Chondrocyte (in vitro differentiated cells): ENCODE measurements around the gene DNASE1L2. TPM values are rescaled to one million over a fixed set of nuclear protein-coding genes. Genes with fewer than 3 reads are reported as not detected.

Source experiments
- DNase-seq: peaks from one replicate; pipeline ENCODE4 v3.0.0; 2021; ENCODE audit warnings: mixed read lengths, low spot score
- H3K27ac Mint-ChIP-seq: one replicate; pipeline ENCODE4 v1.8.0; 2021; ENCODE audit warnings: mild to moderate bottlenecking, moderate library complexity, mixed read lengths; ENCODE audit not compliant: unreplicated experiment
- H3K27me3 Mint-ChIP-seq: 2 replicates; pipeline ENCODE4 v1.8.0; 2021; ENCODE audit warnings: low read depth, mixed read lengths
- H3K36me3 Mint-ChIP-seq: 2 replicates; pipeline ENCODE4 v1.8.0; 2021; ENCODE audit warnings: low read depth, mixed read lengths
- H3K4me1 Mint-ChIP-seq: 2 replicates; pipeline ENCODE4 v1.8.0; 2021; ENCODE audit warnings: low read depth, mild to moderate bottlenecking, mixed read lengths
- H3K4me3 Mint-ChIP-seq: one replicate; pipeline ENCODE4 v1.8.0; 2021; ENCODE audit warnings: mild to moderate bottlenecking, moderate library complexity, mixed read lengths; ENCODE audit not compliant: unreplicated experiment
- H3K9me3 Mint-ChIP-seq: 2 replicates; pipeline ENCODE4 v1.8.0; 2021; ENCODE audit warnings: low read depth, mixed read lengths
- CTCF ChIP-seq: fragments of 200-600 bp; sonication (generic); IDR thresholded peaks from 2 replicates; pipeline ENCODE4 v1.5.0; 2021; ENCODE audit warnings: antibody characterized with exemption, mild to moderate bottlenecking, moderate library complexity
- total RNA-seq: library from RNA; stranded (reverse); gene quantifications from 3 replicates; pipeline ENCODE4 v1.2.1, GENCODE V29; 2021

DNASE1L2 gene
- total RNA-seq, 1 donor from 2014 or later = 0.97 TPM

GRCh38 chr16:2284001-2284770 is 47.9 kb downstream of the DNASE1L2 start:
- no peak overlapping the region for H3K27ac Mint-ChIP-seq
- H3K36me3 Mint-ChIP-seq = peaks cover 13% of the 10 kb centered on the region
- H3K4me1 Mint-ChIP-seq = no peaks in the 10 kb centered on the region
- H3K4me3 Mint-ChIP-seq = no peak overlapping the region
- H3K27me3 Mint-ChIP-seq = no peaks in the 10 kb centered on the region
- TF ChIP-seq CTCF = no peak
- H3K9me3 Mint-ChIP-seq = no peaks in the 10 kb centered on the region
- DNase-seq = peak; percentile 84

- H3K27ac Mint-ChIP-seq = no peak overlapping the region
- peaks cover 11% of the 10 kb centered on the region for H3K36me3 Mint-ChIP-seq
- no peaks in the 10 kb centered on the region for H3K9me3 Mint-ChIP-seq
- no peak for DNase-seq
- no peaks in the 10 kb centered on the region for H3K4me1 Mint-ChIP-seq
- H3K27me3 Mint-ChIP-seq = no peaks in the 10 kb centered on the region
- TF ChIP-seq CTCF = no peak
- no peak overlapping the region for H3K4me3 Mint-ChIP-seq
Measured at GRCh38 chr16:2284797-2285576, 48.7 kb downstream of the DNASE1L2 start.

- DNase-seq = no peak
- Mint-ChIP-seq H3K27ac (no peak overlapping the region), H3K9me3 (no peaks in the 10 kb centered on the region), H3K4me3 (no peak overlapping the region), H3K27me3 (no peaks in the 10 kb centered on the region), H3K4me1 (no peaks in the 10 kb centered on the region), H3K36me3 (peaks cover 9% of the 10 kb centered on the region)
- no peak for TF ChIP-seq CTCF
Measured at GRCh38 chr16:2285731-2286191, 49.5 kb downstream of the DNASE1L2 start.

- H3K27me3 Mint-ChIP-seq = no peaks in the 10 kb centered on the region
Measured at GRCh38 chr16:2286550-2286949, 50.3 kb downstream of the DNASE1L2 start.

More at GRCh38 chr16:2286550-2286949, 50.3 kb downstream of the DNASE1L2 start:
- no peak for DNase-seq
- no peak for TF ChIP-seq CTCF
- no peak overlapping the region for H3K27ac Mint-ChIP-seq
- H3K4me1 Mint-ChIP-seq = no peaks in the 10 kb centered on the region
- no peaks in the 10 kb centered on the region for H3K9me3 Mint-ChIP-seq
- H3K4me3 Mint-ChIP-seq = no peak overlapping the region
- peaks cover 7% of the 10 kb centered on the region for H3K36me3 Mint-ChIP-seq
